ENCODE measurements around the gene MATN4.

GRCh38 chr20:45341939-45342854, 34.1 kb upstream of the MATN4 start:
- TF ChIP-seq RFX5 (IDR thresholded peaks at IDR 0.05; ENCODE audit: low read depth, low read length) (no peak), SMC3 (IDR thresholded peaks at IDR 0.05; ENCODE audit: low read depth, low read length) (no peak), POLR2A (IDR thresholded peaks at IDR 0.05; ENCODE audit: low read depth, low read length) (peak; percentile 65), CTCF (conservative IDR thresholded peaks at IDR 0.05; ENCODE audit: low read depth, low read length) (no peak), MAFK (IDR thresholded peaks at IDR 0.05; ENCODE audit: low read depth, low read length) (no peak), NFE2L2 (IDR thresholded peaks at IDR 0.05; ENCODE audit: low read depth, low read length) (no peak), RCOR1 (IDR thresholded peaks at IDR 0.05; ENCODE audit: insufficient replicate concordance, low read length) (no peak), MXI1 (IDR thresholded peaks at IDR 0.05; ENCODE audit: borderline replicate concordance, low read depth, low read length) (0 out of 2 replicates have a peak, but pooled peaks have one; percentile 65), BHLHE40 (IDR thresholded peaks at IDR 0.05; ENCODE audit: low read depth, low read length) (no peak), USF2 (IDR thresholded peaks at IDR 0.05; ENCODE audit: low read depth, low read length) (peak; percentile 67), FOS (IDR thresholded peaks at IDR 0.05; ENCODE audit: low read depth, low read length) (no peak), RAD21 (IDR thresholded peaks at IDR 0.05; ENCODE audit: low read length) (no peak)

All from IMR-90 (cell line).